Fibroblast of lung (primary cell): Measurements from ENCODE around the gene TMEM232. TPM values are rescaled to one million over a fixed set of nuclear protein-coding genes. Genes with fewer than 3 reads are reported as not detected.

ENCODE experiments used
- DNase-seq, 2 donors: peaks; one replicate each; pipeline versions ENCODE4 v3.0.0 to v3.0.0-alpha.2; 2010; ENCODE audit warnings: low read depth in 2 of 2
- H2AFZ ChIP-seq: 2 replicates; pipeline ENCODE4 v1.5.1; 2012; ENCODE audit warnings: low read length, control low read depth, inconsistent platforms
- H3K27ac ChIP-seq: 2 replicates; pipeline ENCODE4 v1.5.1; 2011; ENCODE audit warnings: low read length, control low read depth; ENCODE audit not compliant: insufficient read depth
- H3K27me3 ChIP-seq: 2 replicates; pipeline ENCODE4 v1.5.1; 2011; ENCODE audit warnings: mild to moderate bottlenecking, low read length; ENCODE audit not compliant: control insufficient read depth, insufficient read depth
- H3K36me3 ChIP-seq: 2 replicates; pipeline ENCODE4 v1.5.1; 2011; ENCODE audit warnings: low read length; ENCODE audit not compliant: control insufficient read depth, insufficient read depth
- H3K4me1 ChIP-seq: 2 replicates; pipeline ENCODE4 v1.5.1; 2011; ENCODE audit warnings: low read length; ENCODE audit not compliant: control insufficient read depth, insufficient read depth; ENCODE audit errors: extremely low read depth
- H3K4me2 ChIP-seq: 2 replicates; pipeline ENCODE4 v1.5.1; 2011; ENCODE audit warnings: low read length, control low read depth; ENCODE audit not compliant: insufficient read depth; ENCODE audit errors: extremely low read depth
- H3K4me3 ChIP-seq, 4 experiments: fragments of 200-600 bp in 1 of 4; sonication (generic) in 1 of 4; replicated peaks in 1 of 4; 2 replicates each; pipeline ENCODE4 v1.5.1; 2011 to 2016; ENCODE audit warnings: low read length in 4 of 4, low read depth in 3 of 4, mild to moderate bottlenecking in 3 of 4, control low read depth in 2 of 4, inconsistent platforms in 1 of 4, mixed read lengths in 1 of 4; ENCODE audit not compliant: insufficient read depth in 1 of 4; ENCODE audit errors: control extremely low read depth in 1 of 4
- H3K79me2 ChIP-seq: 2 replicates; pipeline ENCODE4 v1.5.1; 2012; ENCODE audit warnings: mild to moderate bottlenecking, low read length, inconsistent platforms; ENCODE audit not compliant: control insufficient read depth, insufficient read depth
- H3K9ac ChIP-seq: 2 replicates; pipeline ENCODE4 v1.5.1; 2011; ENCODE audit warnings: mild to moderate bottlenecking, low read length, control low read depth; ENCODE audit not compliant: insufficient read depth
- H3K9me3 ChIP-seq: 2 replicates; pipeline ENCODE4 v1.5.1; 2012; ENCODE audit warnings: low read depth, low read length; ENCODE audit not compliant: control insufficient read depth, insufficient read depth
- H4K20me1 ChIP-seq: 2 replicates; pipeline ENCODE4 v1.5.1; 2011; ENCODE audit warnings: low read length; ENCODE audit not compliant: control insufficient read depth, insufficient read depth; ENCODE audit errors: extremely low read depth
- EZH2 ChIP-seq: IDR thresholded peaks from 2 replicates; pipeline ENCODE4 v1.5.1; 2012; ENCODE audit warnings: low read length, control low read depth, mild to moderate bottlenecking; ENCODE audit errors: missing control alignments
- polyA plus RNA-seq, 2 donors: library from polyadenylated mRNA; depleted of rRNA in 1 of 2; stranded (reverse) in 1 of 2; unstranded in 1 of 2; fragments of >200 nt; gene quantifications; 2 replicates each; pipeline ENCODE4 v1.2.1, GENCODE V29; 2011 to 2012; ENCODE audit warnings: missing spikeins in 1 of 2
- total RNA-seq: library from RNA; depleted of rRNA; stranded (reverse); fragments of >200 nt; gene quantifications from 2 replicates; pipeline ENCODE4 v1.2.1, GENCODE V29; 2014
- TF ChIP-seq, protein P1 (sequence below), 2 donors: IDR thresholded peaks in 1 of 2; conservative IDR thresholded peaks in 1 of 2; 1 replicate in 1 of 2; 2 replicates in 1 of 2; pipeline ENCODE4 v1.5.1; 2011 to 2012; ENCODE audit warnings: low read length in 2 of 2, control low read depth in 1 of 2, inconsistent platforms in 1 of 2, low read depth in 1 of 2, mild to moderate bottlenecking in 1 of 2

TMEM232 gene
- total and polyA plus RNA-seq, 2 donors (not counting 1 experiment from before 2014, with no cell fraction given) = 2.0 to 5.6 TPM

DNA sequence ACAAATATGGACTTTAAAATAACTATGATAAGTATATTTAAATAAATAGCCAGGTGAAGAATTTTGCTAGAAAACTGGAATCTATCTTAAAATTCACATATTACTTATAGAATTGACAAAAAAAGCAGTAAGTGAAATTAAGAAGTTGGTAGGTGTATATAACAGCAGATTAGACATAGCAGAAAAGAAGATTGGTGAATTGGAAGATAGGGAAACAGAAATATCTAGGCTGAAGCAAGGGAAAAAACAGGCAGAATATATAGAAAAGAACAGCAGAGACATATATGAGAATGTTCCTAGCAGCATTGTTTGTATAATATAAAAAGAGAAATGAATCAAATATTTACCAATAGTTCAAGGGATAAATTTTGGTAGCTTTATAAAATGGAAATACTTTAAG lies 294.9 kb downstream of the TMEM232 start:
- DNase-seq = no peak
- no peaks in the 10 kb centered on the region for H3K4me1 ChIP-seq
- H3K27me3 ChIP-seq = no peaks in the 10 kb centered on the region
- TF ChIP-seq, protein P1, sequence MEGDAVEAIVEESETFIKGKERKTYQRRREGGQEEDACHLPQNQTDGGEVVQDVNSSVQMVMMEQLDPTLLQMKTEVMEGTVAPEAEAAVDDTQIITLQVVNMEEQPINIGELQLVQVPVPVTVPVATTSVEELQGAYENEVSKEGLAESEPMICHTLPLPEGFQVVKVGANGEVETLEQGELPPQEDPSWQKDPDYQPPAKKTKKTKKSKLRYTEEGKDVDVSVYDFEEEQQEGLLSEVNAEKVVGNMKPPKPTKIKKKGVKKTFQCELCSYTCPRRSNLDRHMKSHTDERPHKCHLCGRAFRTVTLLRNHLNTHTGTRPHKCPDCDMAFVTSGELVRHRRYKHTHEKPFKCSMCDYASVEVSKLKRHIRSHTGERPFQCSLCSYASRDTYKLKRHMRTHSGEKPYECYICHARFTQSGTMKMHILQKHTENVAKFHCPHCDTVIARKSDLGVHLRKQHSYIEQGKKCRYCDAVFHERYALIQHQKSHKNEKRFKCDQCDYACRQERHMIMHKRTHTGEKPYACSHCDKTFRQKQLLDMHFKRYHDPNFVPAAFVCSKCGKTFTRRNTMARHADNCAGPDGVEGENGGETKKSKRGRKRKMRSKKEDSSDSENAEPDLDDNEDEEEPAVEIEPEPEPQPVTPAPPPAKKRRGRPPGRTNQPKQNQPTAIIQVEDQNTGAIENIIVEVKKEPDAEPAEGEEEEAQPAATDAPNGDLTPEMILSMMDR (conservative IDR thresholded peaks at IDR 0.05 in 1 of 2, IDR thresholded peaks at IDR 0.05 in 1 of 2; ENCODE audit: low read depth in 1 of 2, low read length in 2 of 2) = no peak
- TF ChIP-seq EZH2 = no peak
- H3K4me3 ChIP-seq = no peak overlapping the region
- H4K20me1 ChIP-seq = no peaks in the 10 kb centered on the region
- no peaks in the 10 kb centered on the region for H3K9me3 ChIP-seq
- H3K4me2 ChIP-seq = no peak overlapping the region
- no peaks in the 10 kb centered on the region for H3K36me3 ChIP-seq
- no peak overlapping the region for H3K9ac ChIP-seq
- H2AFZ ChIP-seq = no peak overlapping the region
- H3K27ac ChIP-seq = no peak overlapping the region
- no peaks in the 10 kb centered on the region for H3K79me2 ChIP-seq

DNA sequence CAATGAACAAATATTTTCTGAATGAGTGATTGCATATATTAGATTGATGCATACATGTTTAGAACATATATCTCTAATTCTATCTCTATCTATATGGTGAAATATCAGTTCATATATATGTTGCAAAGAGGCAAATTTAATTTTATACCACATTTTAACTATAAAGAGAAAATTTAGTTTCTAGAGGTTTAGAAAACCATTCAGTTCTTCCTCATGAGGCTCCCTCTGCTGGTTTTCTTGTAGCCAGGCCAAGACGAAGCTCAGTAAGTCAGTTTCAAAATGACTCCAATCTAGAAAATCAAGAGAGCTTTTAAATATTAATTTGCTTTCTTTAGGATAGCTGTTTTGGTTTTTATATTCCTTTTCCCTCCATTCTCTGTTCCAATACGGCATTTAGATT lies 312.1 kb downstream of the TMEM232 start:
- H2AFZ ChIP-seq = no peak overlapping the region
- H3K4me2 ChIP-seq = no peak overlapping the region
- H3K9ac ChIP-seq = no peak overlapping the region
- no peaks in the 10 kb centered on the region for H4K20me1 ChIP-seq
- H3K36me3 ChIP-seq = no peaks in the 10 kb centered on the region
- H3K27ac ChIP-seq = no peak overlapping the region
- no peaks in the 10 kb centered on the region for H3K27me3 ChIP-seq
- peaks cover 4% of the 10 kb centered on the region for H3K4me1 ChIP-seq
- no peak for TF ChIP-seq EZH2
- TF ChIP-seq, protein P1 (conservative IDR thresholded peaks at IDR 0.05 in 1 of 2, IDR thresholded peaks at IDR 0.05 in 1 of 2; ENCODE audit: low read depth in 1 of 2, low read length in 2 of 2) = peak; percentile 43 to 50
- H3K9me3 ChIP-seq = no peaks in the 10 kb centered on the region
- H3K79me2 ChIP-seq = no peaks in the 10 kb centered on the region
- no peak overlapping the region for H3K4me3 ChIP-seq
- peak; percentile 19 to 31 for DNase-seq

DNA sequence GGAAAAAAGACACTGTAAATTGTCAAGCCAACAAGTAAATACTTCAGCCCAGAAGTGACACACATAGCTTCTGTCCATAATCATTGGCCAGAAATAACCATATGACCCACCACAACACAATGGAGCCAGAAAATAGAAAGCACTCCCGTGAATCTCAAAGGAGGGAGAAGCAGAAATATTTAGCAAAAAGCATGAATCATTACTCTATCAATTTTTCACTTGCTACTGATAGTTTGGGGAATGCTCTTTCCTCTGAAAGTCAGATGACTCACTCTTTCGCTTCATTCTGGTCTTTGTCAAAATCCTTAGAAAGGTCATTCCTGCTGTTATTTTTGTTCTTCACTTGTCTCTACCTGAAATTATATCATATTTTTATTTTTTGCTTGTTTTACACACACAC lies 312.6 kb downstream of the TMEM232 start:
- H3K27ac ChIP-seq = no peak overlapping the region
- DNase-seq = peak; percentile 6 to 84
- no peak overlapping the region for H3K4me3 ChIP-seq
- no peaks in the 10 kb centered on the region for H3K36me3 ChIP-seq
- H4K20me1 ChIP-seq = no peaks in the 10 kb centered on the region
- H3K4me2 ChIP-seq = no peak overlapping the region
- H2AFZ ChIP-seq = no peak overlapping the region
- peaks cover 4% of the 10 kb centered on the region for H3K4me1 ChIP-seq
- no peaks in the 10 kb centered on the region for H3K79me2 ChIP-seq
- no peak overlapping the region for H3K9ac ChIP-seq
- no peaks in the 10 kb centered on the region for H3K9me3 ChIP-seq
- TF ChIP-seq, protein P1 (conservative IDR thresholded peaks at IDR 0.05 in 1 of 2, IDR thresholded peaks at IDR 0.05 in 1 of 2; ENCODE audit: low read depth in 1 of 2, low read length in 2 of 2) = no peak
- TF ChIP-seq EZH2 = no peak
- no peaks in the 10 kb centered on the region for H3K27me3 ChIP-seq
